HCT116 (cell line): ENCODE measurements around the gene STK32B. TPM values are rescaled to one million over a fixed set of nuclear protein-coding genes. Genes with fewer than 3 reads are reported as not detected.

Source experiments
- ATAC-seq: fragments of 200-7000 bp; cut with Tn5 transposase; 2 replicates; pipeline ENCODE4 v1.9.1; 2020; ENCODE audit warnings: mild to moderate bottlenecking, moderate library complexity
- BruUV-seq: library from RNA; stranded (reverse); fragments of 400-500 nt; replicated peaks from 2 replicates; lab custom pipeline; 2021; lab: Mats Ljungman, UMichigan
- CTCF ChIA-PET: fragments of 300-600 bp; sonication (Branson Sonifier 250); formaldehyde crosslinking; loops from one replicate; lab custom pipeline; 2021; ENCODE audit warnings: antibody characterized with exemption; lab: Charles Lee
- POLR2A ChIA-PET: fragments of 300-600, 350-600 bp; sonication (Branson Sonifier 250); formaldehyde crosslinking; loops from one replicate; lab custom pipeline; 2021; ENCODE audit warnings: antibody characterized with exemption; lab: Charles Lee
- RAD21 ChIA-PET, 2 experiments: fragments of 300-600 bp; sonication (Branson Sonifier 250); formaldehyde crosslinking; loops; one replicate each; lab custom pipeline; 2023; ENCODE audit warnings: low total read pairs in 2 of 2; ENCODE audit not compliant: uncharacterized antibody in 2 of 2, unreplicated experiment in 2 of 2, low non-redundant PET in 1 of 2; lab: Charles Lee
- DNase-seq: peaks from one replicate; pipeline ENCODE4 v3.0.0-alpha.2; 2010; ENCODE audit warnings: low read depth, low spot score
- H2AFZ ChIP-seq: fragments of 200-600 bp; shearing (Covaris generic), sonication (generic); 2 replicates; pipeline ENCODE4 v1.6.1; 2017; ENCODE audit warnings: low read depth, mixed run types, mixed read lengths, antibody characterized with exemption, low read length; ENCODE audit not compliant: poor library complexity, severe bottlenecking
- H3K27ac ChIP-seq: 2 replicates; pipeline ENCODE4 v1.5.1; 2012; ENCODE audit warnings: low read depth, low read length
- H3K27me3 ChIP-seq: fragments of 200-600 bp; sonication (generic); 2 replicates; pipeline ENCODE4 v1.6.1; 2016; ENCODE audit warnings: mixed run types, low read length, mixed read lengths; ENCODE audit not compliant: insufficient read depth
- H3K36me3 ChIP-seq, 2 experiments: fragments of 200-500 bp in 1 of 2; fragments of 200-600 bp in 1 of 2; sonication (Bioruptor generic) in 1 of 2; sonication (generic) in 1 of 2; 2 replicates each; pipeline versions ENCODE4 v1.5.1 to v1.6.1; 2014 to 2016; ENCODE audit warnings: low read length in 2 of 2, inconsistent platforms in 1 of 2, mixed read lengths in 1 of 2, mixed run types in 1 of 2; ENCODE audit not compliant: insufficient read depth in 2 of 2, control insufficient read depth in 1 of 2
- H3K4me1 ChIP-seq, 2 experiments: fragments of 200-600 bp in 1 of 2; sonication (generic) in 1 of 2; 2 replicates each; pipeline versions ENCODE4 v1.5.1 to v1.6.1; 2012 to 2017; ENCODE audit warnings: low read length in 2 of 2, inconsistent platforms in 1 of 2, mild to moderate bottlenecking in 1 of 2, mixed read lengths in 1 of 2, mixed run types in 1 of 2, moderate library complexity in 1 of 2; ENCODE audit not compliant: insufficient read depth in 2 of 2, control insufficient read depth in 1 of 2
- H3K4me2 ChIP-seq: fragments of 200-600 bp; sonication (generic); 2 replicates; pipeline ENCODE4 v1.6.1; 2017; ENCODE audit warnings: mixed run types, low read length, mixed read lengths
- H3K4me3 ChIP-seq, 2 experiments: fragments of 200-600 bp in 1 of 2; sonication (generic) in 1 of 2; replicated peaks in 1 of 2; 2 replicates each; pipeline ENCODE4 v1.5.1; 2011 to 2016; ENCODE audit warnings: low read length in 2 of 2, control low read depth in 1 of 2, low read depth in 1 of 2, mild to moderate bottlenecking in 1 of 2, mixed read lengths in 1 of 2, mixed run types in 1 of 2
- H3K79me2 ChIP-seq: fragments of 200-600 bp; sonication (generic); 2 replicates; pipeline ENCODE4 v1.6.1; 2017; ENCODE audit warnings: mild to moderate bottlenecking, mixed run types, low read length, moderate library complexity, mixed read lengths; ENCODE audit not compliant: insufficient read depth
- H3K9ac ChIP-seq: fragments of 200-600 bp; sonication (generic); 2 replicates; pipeline ENCODE4 v1.6.1; 2016; ENCODE audit warnings: low read length, mixed read lengths
- H3K9me2 ChIP-seq: fragments of 200-600 bp; sonication (generic), shearing (Covaris generic); 2 replicates; pipeline ENCODE4 v1.6.1; 2017; ENCODE audit warnings: mixed run types, mild to moderate bottlenecking, moderate library complexity; ENCODE audit not compliant: insufficient read depth
- H3K9me3 ChIP-seq, 2 experiments: fragments of 200-500 bp in 1 of 2; fragments of 200-600 bp in 1 of 2; sonication (Bioruptor generic) in 1 of 2; sonication (generic) in 1 of 2; 2 replicates each; pipeline ENCODE4 v1.6.1; 2014 to 2017; ENCODE audit warnings: low read length in 2 of 2, mixed read lengths in 2 of 2, inconsistent platforms in 1 of 2, low read depth in 1 of 2, mild to moderate bottlenecking in 1 of 2, mixed run types in 1 of 2, moderate library complexity in 1 of 2; ENCODE audit not compliant: control insufficient read depth in 1 of 2, insufficient read depth in 1 of 2
- H4K20me1 ChIP-seq: fragments of 200-600 bp; sonication (generic), shearing (Covaris generic); 2 replicates; pipeline ENCODE4 v1.6.1; 2017; ENCODE audit warnings: mixed run types, mild to moderate bottlenecking, moderate library complexity; ENCODE audit not compliant: insufficient read depth
- CBX3 ChIP-seq: IDR thresholded peaks from 2 replicates; pipeline ENCODE4 v1.6.1; 2012; ENCODE audit warnings: low read depth
- CEBPB ChIP-seq: IDR thresholded peaks from 2 replicates; pipeline ENCODE4 v1.6.1; 2012; ENCODE audit warnings: low read depth
- CTCF ChIP-seq, 3 experiments: fragments of 200-600 bp in 1 of 3; sonication (generic) in 1 of 3; IDR thresholded peaks in 2 of 3; conservative IDR thresholded peaks in 1 of 3; 2 replicates each; pipeline ENCODE4 v1.5.1; 2012 to 2017; ENCODE audit warnings: low read depth in 2 of 3, low read length in 2 of 3, antibody characterized with exemption in 1 of 3, borderline replicate concordance in 1 of 3, control low read depth in 1 of 3, mild to moderate bottlenecking in 1 of 3, mixed read lengths in 1 of 3, mixed run types in 1 of 3, moderate library complexity in 1 of 3; ENCODE audit not compliant: insufficient read depth in 1 of 3
- EZH2 ChIP-seq: fragments of 200-600 bp; sonication (generic); IDR thresholded peaks from 2 replicates; pipeline ENCODE4 v1.6.1; 2017; ENCODE audit warnings: antibody characterized with exemption, mixed run types
- JUND ChIP-seq: IDR thresholded peaks from 2 replicates; pipeline ENCODE4 v1.6.1; 2012
- RAD21 ChIP-seq: IDR thresholded peaks from 2 replicates; pipeline ENCODE4 v1.6.1; 2012; ENCODE audit warnings: low read depth, mild to moderate bottlenecking
- SRF ChIP-seq: IDR thresholded peaks from 2 replicates; pipeline ENCODE4 v1.6.1; 2012; ENCODE audit warnings: low read depth
- YY1 ChIP-seq: IDR thresholded peaks from 2 replicates; pipeline ENCODE4 v1.6.1; 2011; ENCODE audit warnings: low read length, low read depth, moderate library complexity, mild to moderate bottlenecking; ENCODE audit not compliant: insufficient replicate concordance; ENCODE audit errors: extremely low read depth
- ZNF274 ChIP-seq: fragments of 200-500 bp; sonication (Bioruptor generic); IDR thresholded peaks from 2 replicates; pipeline ENCODE4 v1.6.1; 2014; ENCODE audit warnings: mild to moderate bottlenecking, low read depth, low read length, inconsistent platforms
- intact Hi-C: fragments of 100-400 bp; cut with micrococcal nuclease; formaldehyde crosslinking; loops from 2 replicates; pipeline ENCODE4 v1.10.0; 2022
- total RNA-seq: library from RNA; stranded (reverse); gene quantifications from one replicate; pipeline ENCODE4 v1.2.1, GENCODE V29; 2021; ENCODE audit not compliant: unreplicated experiment
- TF ChIP-seq, protein P1 (sequence below): IDR thresholded peaks from 2 replicates; pipeline ENCODE4 v1.6.1; 2012; ENCODE audit warnings: low read depth
- TF ChIP-seq, protein P2 (sequence below): IDR thresholded peaks from 2 replicates; pipeline ENCODE4 v1.6.1; 2012

Gene STK32B
- total RNA-seq, 1 experiment from 2014 or later = not detected

DNA sequence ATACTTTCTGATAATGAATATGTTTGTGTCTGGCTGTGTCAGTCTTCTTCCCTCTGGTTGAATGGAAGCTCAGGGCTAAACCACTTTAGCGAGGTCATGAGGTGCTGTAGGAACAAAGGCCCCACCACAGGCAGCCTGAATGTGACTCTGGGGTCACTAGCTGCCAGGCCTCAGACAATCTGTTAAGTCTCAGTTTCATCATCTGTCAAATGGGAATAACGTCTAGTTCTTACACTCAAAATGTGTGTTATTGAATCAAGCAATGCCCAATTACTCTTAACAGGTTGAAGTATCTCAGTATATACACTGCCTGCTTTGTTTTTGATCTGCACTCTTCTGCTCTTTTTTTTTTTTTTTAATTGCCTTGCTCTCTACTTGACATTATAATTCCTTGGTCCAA, 148.6 kb downstream of the STK32B start:
- Histone ChIP-seq H3K27ac (no peak overlapping the region), H3K27me3 (peaks cover 13% of the 10 kb centered on the region; the same call in 1 of the 2 replicates), H3K4me2 (no peak overlapping the region), H2AFZ (no peak overlapping the region), H3K4me3 (no peak overlapping the region), H3K9me2 (no peaks in the 10 kb centered on the region), H3K9ac (no peak overlapping the region), H4K20me1 (no peaks in the 10 kb centered on the region), H3K79me2 (no peaks in the 10 kb centered on the region), H3K4me1 (no peaks in the 10 kb centered on the region), H3K36me3 (no peaks in the 10 kb centered on the region), H3K9me3 (no peaks in the 10 kb centered on the region)
- RAD21 ChIA-PET = no interaction called here
- CTCF ChIA-PET = no interaction called here
- POLR2A ChIA-PET = no interaction called here
- intact Hi-C loops = no loop called here
- BruUV-seq = no TSS peak
- DNase-seq (no peak), ATAC-seq (no peak)
- TF ChIP-seq CBX3 = no peak
- TF ChIP-seq YY1 = no peak
- no peak for TF ChIP-seq JUND
- no peak for TF ChIP-seq SRF
- TF ChIP-seq, protein P1, sequence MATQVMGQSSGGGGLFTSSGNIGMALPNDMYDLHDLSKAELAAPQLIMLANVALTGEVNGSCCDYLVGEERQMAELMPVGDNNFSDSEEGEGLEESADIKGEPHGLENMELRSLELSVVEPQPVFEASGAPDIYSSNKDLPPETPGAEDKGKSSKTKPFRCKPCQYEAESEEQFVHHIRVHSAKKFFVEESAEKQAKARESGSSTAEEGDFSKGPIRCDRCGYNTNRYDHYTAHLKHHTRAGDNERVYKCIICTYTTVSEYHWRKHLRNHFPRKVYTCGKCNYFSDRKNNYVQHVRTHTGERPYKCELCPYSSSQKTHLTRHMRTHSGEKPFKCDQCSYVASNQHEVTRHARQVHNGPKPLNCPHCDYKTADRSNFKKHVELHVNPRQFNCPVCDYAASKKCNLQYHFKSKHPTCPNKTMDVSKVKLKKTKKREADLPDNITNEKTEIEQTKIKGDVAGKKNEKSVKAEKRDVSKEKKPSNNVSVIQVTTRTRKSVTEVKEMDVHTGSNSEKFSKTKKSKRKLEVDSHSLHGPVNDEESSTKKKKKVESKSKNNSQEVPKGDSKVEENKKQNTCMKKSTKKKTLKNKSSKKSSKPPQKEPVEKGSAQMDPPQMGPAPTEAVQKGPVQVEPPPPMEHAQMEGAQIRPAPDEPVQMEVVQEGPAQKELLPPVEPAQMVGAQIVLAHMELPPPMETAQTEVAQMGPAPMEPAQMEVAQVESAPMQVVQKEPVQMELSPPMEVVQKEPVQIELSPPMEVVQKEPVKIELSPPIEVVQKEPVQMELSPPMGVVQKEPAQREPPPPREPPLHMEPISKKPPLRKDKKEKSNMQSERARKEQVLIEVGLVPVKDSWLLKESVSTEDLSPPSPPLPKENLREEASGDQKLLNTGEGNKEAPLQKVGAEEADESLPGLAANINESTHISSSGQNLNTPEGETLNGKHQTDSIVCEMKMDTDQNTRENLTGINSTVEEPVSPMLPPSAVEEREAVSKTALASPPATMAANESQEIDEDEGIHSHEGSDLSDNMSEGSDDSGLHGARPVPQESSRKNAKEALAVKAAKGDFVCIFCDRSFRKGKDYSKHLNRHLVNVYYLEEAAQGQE = no peak

GRCh38 chr4:5200513-5200912, 149.2 kb downstream of the STK32B start:
- H4K20me1 ChIP-seq = no peaks in the 10 kb centered on the region
- TF ChIP-seq EZH2 (no peak), RAD21 (no peak), CTCF (IDR thresholded peaks at IDR 0.05 in 2 of 3, conservative IDR thresholded peaks at IDR 0.05 in 1 of 3; ENCODE audit: borderline replicate concordance in 1 of 3, insufficient read depth in 1 of 3, low read depth in 2 of 3, low read length in 2 of 3) (no peak), ZNF274 (no peak), CEBPB (no peak)
- TF ChIP-seq, protein P1 = no peak
- TF ChIP-seq, protein P2, sequence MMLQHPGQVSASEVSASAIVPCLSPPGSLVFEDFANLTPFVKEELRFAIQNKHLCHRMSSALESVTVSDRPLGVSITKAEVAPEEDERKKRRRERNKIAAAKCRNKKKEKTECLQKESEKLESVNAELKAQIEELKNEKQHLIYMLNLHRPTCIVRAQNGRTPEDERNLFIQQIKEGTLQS = no peak

More at GRCh38 chr4:5200513-5200912, 149.2 kb downstream of the STK32B start:
- no peak for ATAC-seq
- no TSS peak for BruUV-seq
- no peak overlapping the region for H3K4me3 ChIP-seq
- POLR2A ChIA-PET = no interaction called here
- no peak for DNase-seq
- no peak overlapping the region for H3K27ac ChIP-seq
- H2AFZ ChIP-seq = no peak overlapping the region
- H3K9me3 ChIP-seq = no peaks in the 10 kb centered on the region
- no peaks in the 10 kb centered on the region for H3K79me2 ChIP-seq
- CTCF ChIA-PET = no interaction called here
- H3K4me1 ChIP-seq = no peaks in the 10 kb centered on the region
- H3K27me3 ChIP-seq = peaks cover 11% of the 10 kb centered on the region; the same call in 1 of the 2 replicates
- intact Hi-C loops = no loop called here
- H3K4me2 ChIP-seq = no peak overlapping the region
- H3K36me3 ChIP-seq = no peaks in the 10 kb centered on the region
- H3K9me2 ChIP-seq = no peaks in the 10 kb centered on the region
- no peak overlapping the region for H3K9ac ChIP-seq
- RAD21 ChIA-PET = no interaction called here
